ENCODE measurements around the gene CACNB1.

DNA sequence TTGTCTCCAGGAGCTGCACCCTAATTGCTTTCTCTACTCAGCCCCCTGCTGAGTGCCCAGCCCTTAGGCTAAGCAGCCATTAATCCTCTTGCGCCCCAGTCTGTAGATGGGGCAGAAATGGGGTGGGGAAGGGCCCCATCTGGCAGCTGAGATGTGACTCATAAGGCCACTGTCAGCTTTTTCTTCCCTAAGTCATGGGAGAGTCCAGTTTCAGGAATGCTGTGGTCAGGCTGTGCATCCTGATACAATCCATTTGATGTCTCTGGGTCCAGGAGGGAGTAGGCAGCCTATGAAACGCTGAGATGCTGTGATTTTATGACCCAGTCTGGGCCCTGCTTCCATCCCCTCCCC is 58.3 kb downstream of the CACNB1 start:
- TF ChIP-seq, protein P1, sequence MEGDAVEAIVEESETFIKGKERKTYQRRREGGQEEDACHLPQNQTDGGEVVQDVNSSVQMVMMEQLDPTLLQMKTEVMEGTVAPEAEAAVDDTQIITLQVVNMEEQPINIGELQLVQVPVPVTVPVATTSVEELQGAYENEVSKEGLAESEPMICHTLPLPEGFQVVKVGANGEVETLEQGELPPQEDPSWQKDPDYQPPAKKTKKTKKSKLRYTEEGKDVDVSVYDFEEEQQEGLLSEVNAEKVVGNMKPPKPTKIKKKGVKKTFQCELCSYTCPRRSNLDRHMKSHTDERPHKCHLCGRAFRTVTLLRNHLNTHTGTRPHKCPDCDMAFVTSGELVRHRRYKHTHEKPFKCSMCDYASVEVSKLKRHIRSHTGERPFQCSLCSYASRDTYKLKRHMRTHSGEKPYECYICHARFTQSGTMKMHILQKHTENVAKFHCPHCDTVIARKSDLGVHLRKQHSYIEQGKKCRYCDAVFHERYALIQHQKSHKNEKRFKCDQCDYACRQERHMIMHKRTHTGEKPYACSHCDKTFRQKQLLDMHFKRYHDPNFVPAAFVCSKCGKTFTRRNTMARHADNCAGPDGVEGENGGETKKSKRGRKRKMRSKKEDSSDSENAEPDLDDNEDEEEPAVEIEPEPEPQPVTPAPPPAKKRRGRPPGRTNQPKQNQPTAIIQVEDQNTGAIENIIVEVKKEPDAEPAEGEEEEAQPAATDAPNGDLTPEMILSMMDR (IDR thresholded peaks at IDR 0.05): no peak
- no peak for TF ChIP-seq ZFX (IDR thresholded peaks at IDR 0.05; ENCODE audit: borderline replicate concordance)

Data from 22Rv1 (cell line).